Measurements from ENCODE around the gene TRAPPC2B. TPM values are rescaled to one million over a fixed set of nuclear protein-coding genes. Genes with fewer than 3 reads are reported as not detected.

Gene TRAPPC2B
- total RNA-seq, 1 experiment from 2014 or later = 18.6 TPM

Other genes starting within 250 kb of the TRAPPC2B start
- 0.20 TPM in 1 of 2 replicates, not detected in the other for gene USP29, start 243.6 kb upstream of the TRAPPC2B start, total RNA-seq (2014; rRNA removed; shearing (Covaris generic))
- gene ZIM3, start 218.3 kb upstream of the TRAPPC2B start, total RNA-seq (2014; rRNA removed; shearing (Covaris generic)) = not detected in 2 replicates
- gene DUXA, start 196.1 kb upstream of the TRAPPC2B start, total RNA-seq (2014; rRNA removed; shearing (Covaris generic)) = 2.6 TPM in 1 of 2 replicates, not detected in the other
- gene ZNF264, start 172.1 kb upstream of the TRAPPC2B start, total RNA-seq (2014; rRNA removed; shearing (Covaris generic)) = 12.3 and 23.2 TPM in 2 replicates
- not detected in 2 replicates for gene AURKC, start 132.5 kb upstream of the TRAPPC2B start, total RNA-seq (2014; rRNA removed; shearing (Covaris generic))
- 8.8 and 9.2 TPM in 2 replicates for gene ZNF805, start 122.9 kb upstream of the TRAPPC2B start, total RNA-seq (2014; rRNA removed; shearing (Covaris generic))
- gene ZNF460, start 83.1 kb upstream of the TRAPPC2B start, total RNA-seq (2014; rRNA removed; shearing (Covaris generic)) = 19.5 and 29.1 TPM in 2 replicates
- gene ZNF543, start 43.1 kb upstream of the TRAPPC2B start, total RNA-seq (2014; rRNA removed; shearing (Covaris generic)) = 6.4 and 9.6 TPM in 2 replicates
- gene ZNF304, start 12.3 kb upstream of the TRAPPC2B start, total RNA-seq (2014; rRNA removed; shearing (Covaris generic)) = 9.2 and 9.5 TPM in 2 replicates
- 0.68 and 1.7 TPM in 2 replicates for gene ZNF547, start within 50 bp of the TRAPPC2B start, total RNA-seq (2014; rRNA removed; shearing (Covaris generic))
- 4.1 and 6.0 TPM in 2 replicates for gene ZNF548, start 26.3 kb downstream of the TRAPPC2B start, total RNA-seq (2014; rRNA removed; shearing (Covaris generic))
- gene ZNF17, start 47.6 kb downstream of the TRAPPC2B start, total RNA-seq (2014; rRNA removed; shearing (Covaris generic)) = 7.1 and 10.4 TPM in 2 replicates
- 6.6 and 16.3 TPM in 2 replicates for gene ZNF749, start 71.8 kb downstream of the TRAPPC2B start, total RNA-seq (2014; rRNA removed; shearing (Covaris generic))
- gene VN1R1, start 93.6 kb downstream of the TRAPPC2B start, total RNA-seq (2014; rRNA removed; shearing (Covaris generic)) = not detected in 2 replicates
- 3.3 and 9.1 TPM in 2 replicates for gene ZNF772, start 114.0 kb downstream of the TRAPPC2B start, total RNA-seq (2014; rRNA removed; shearing (Covaris generic))
- gene ZNF419, start 124.2 kb downstream of the TRAPPC2B start, total RNA-seq (2014; rRNA removed; shearing (Covaris generic)) = 4.9 and 9.2 TPM in 2 replicates
- 3.8 and 11.8 TPM in 2 replicates for gene ZNF773, start 136.4 kb downstream of the TRAPPC2B start, total RNA-seq (2014; rRNA removed; shearing (Covaris generic))
- gene ZNF549, start 163.8 kb downstream of the TRAPPC2B start, total RNA-seq (2014; rRNA removed; shearing (Covaris generic)) = 2.6 and 3.9 TPM in 2 replicates
- 5.9 and 6.3 TPM in 2 replicates for gene ZNF550, start 196.3 kb downstream of the TRAPPC2B start, total RNA-seq (2014; rRNA removed; shearing (Covaris generic))
- 9.0 and 9.4 TPM in 2 replicates for gene ZNF416, start 215.4 kb downstream of the TRAPPC2B start, total RNA-seq (2014; rRNA removed; shearing (Covaris generic))
- gene ZIK1, start 220.6 kb downstream of the TRAPPC2B start, total RNA-seq (2014; rRNA removed; shearing (Covaris generic)) = not detected in 2 replicates
- gene ZNF530, start 236.3 kb downstream of the TRAPPC2B start, total RNA-seq (2014; rRNA removed; shearing (Covaris generic)) = 6.5 and 8.3 TPM in 2 replicates

Data from G401 (cell line).